ENCODE data around the gene SCAMP2. TPM values are rescaled to one million over a fixed set of nuclear protein-coding genes. Genes with fewer than 3 reads are reported as not detected.
A peak's percentile ranks its signal among the peaks of the same experiment; 100 is the strongest.

Gene SCAMP2
- total and polyA plus RNA-seq, 10 of the 15 experiments (the other 5 are each of a cell fraction or from before 2014, with no cell fraction given): 10.9 to 158 (median 99.6) TPM

- Histone ChIP-seq H3K27me3 (replicated peaks in 1 of 2; ENCODE audit: control insufficient read depth in 2 of 2, insufficient read depth in 2 of 2, low read length in 1 of 2) (no peaks in the 10 kb centered on the region), H4K20me1 (ENCODE audit: control insufficient read depth, insufficient read depth) (no peaks in the 10 kb centered on the region), H3K4me3 (no peak overlapping the region), H2AFZ (ENCODE audit: control insufficient read depth, low read depth, low read length) (no peak overlapping the region), H3K27ac (ENCODE audit: control insufficient read depth, insufficient read depth) (no peak overlapping the region), H3K9me3 (replicated peaks; ENCODE audit: control insufficient read depth, insufficient read depth, low read length) (no peaks in the 10 kb centered on the region), H3K4me1 (ENCODE audit: control insufficient read depth, insufficient read depth, low read length) (peaks cover 25% of the 10 kb centered on the region), H3K4me2 (ENCODE audit: control insufficient read depth, insufficient read depth) (no peak overlapping the region), H3K36me3 (ENCODE audit: control insufficient read depth in 2 of 2, insufficient read depth in 2 of 2, low read length in 1 of 2) (peaks cover 0 to 10% of the 10 kb centered on the region in 2 experiments), H3K9ac (ENCODE audit: control insufficient read depth, insufficient read depth, low read length) (no peak overlapping the region), H3K79me2 (ENCODE audit: control insufficient read depth, insufficient read depth, low read length) (peaks cover 12% of the 10 kb centered on the region)
- no TSS peak for BruUV-seq (replicated peaks)
- no peak for TF ChIP-seq IKZF2 (IDR thresholded peaks at IDR 0.05)
- TF ChIP-seq SPI1 (IDR thresholded peaks at IDR 0.05; ENCODE audit: borderline replicate concordance, insufficient read depth, low read depth, low read length): no peak
- TF ChIP-seq NFIC (IDR thresholded peaks at IDR 0.05; ENCODE audit: low read depth, low read length): no peak
- no peak for TF ChIP-seq TAF1 (IDR thresholded peaks at IDR 0.05; ENCODE audit: borderline replicate concordance, low read depth, low read length)
- TF ChIP-seq NFYA (IDR thresholded peaks at IDR 0.05; ENCODE audit: borderline replicate concordance, low read depth, low read length): no peak
- TF ChIP-seq POLR2A (IDR thresholded peaks at IDR 0.05; ENCODE audit: low read depth, low read length): 0 out of 2 replicates have a peak, but pooled peaks have one; percentile 34
- no peak for TF ChIP-seq YBX1 (IDR thresholded peaks at IDR 0.05)
- FAIRE-seq (no peak), ATAC-seq (no peak), DNase-seq (ENCODE audit: low read depth, low spot score) (no peak)
- POLR2A ChIA-PET: interaction anchor here (0.5 to 1.9 kb wide), 4 partner anchors 10 to 601 kb away, joined by 3 to 7 read pairs (median 3); no protein-coding TSS in a partner anchor
- CTCF ChIA-PET: interaction anchor here (1.2 to 4.5 kb wide), 3 partner anchors 9 to 255 kb away, joined by 3 to 37 read pairs (median 4); no protein-coding TSS in a partner anchor
- in situ Hi-C loops (cut with MboI): no loop called here
- RAD21 ChIA-PET (ENCODE audit: unreplicated experiment): interaction anchor here (0.6 to 1.8 kb wide), 3 partner anchors 9 to 363 kb away, joined by 3 to 4 read pairs (median 3); no protein-coding TSS in a partner anchor
- SMC1A ChIA-PET (ENCODE audit: uncharacterized antibody, unreplicated experiment): interaction anchor here (1.1 to 1.2 kb wide), 2 partner anchors 9 to 10 kb away, joined by 3 to 9 read pairs; no protein-coding TSS in a partner anchor
- WGBS (ENCODE audit: insufficient coverage, insufficient replicate concordance, low lambda C conversion rate, missing lambda C conversion rate): 100% methylated on average over 3 of the region's 3 CpGs
- intact Hi-C loops (cut with micrococcal nuclease; ENCODE audit: unreplicated experiment): no loop called here
Measured at GRCh38 chr15:74892313-74892712, 19.1 kb upstream of the SCAMP2 start.

DNA sequence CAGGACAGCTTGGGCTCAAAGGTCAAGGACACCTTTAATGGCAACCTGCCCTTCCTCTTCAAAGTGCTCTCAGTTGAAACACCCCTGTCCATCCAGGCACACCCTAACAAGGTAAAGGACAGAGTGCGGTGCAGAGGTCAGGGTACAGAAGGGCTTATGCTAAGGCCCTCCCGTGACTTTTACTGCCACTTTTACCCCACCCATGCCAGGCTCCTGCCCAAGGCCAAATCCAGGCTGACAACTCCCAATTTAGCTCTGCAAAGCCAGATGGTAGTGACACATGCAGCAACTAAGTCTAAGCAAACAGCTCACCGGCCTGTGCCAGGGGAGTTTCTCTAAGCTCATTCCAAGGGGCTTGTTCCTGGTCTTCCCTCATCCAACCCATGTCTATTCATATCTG, 18.3 kb upstream of the SCAMP2 start:
- H2AFZ ChIP-seq (ENCODE audit: control insufficient read depth, low read depth, low read length): no peak overlapping the region
- no peak overlapping the region for H3K27ac ChIP-seq (ENCODE audit: control insufficient read depth, insufficient read depth)
- WGBS (ENCODE audit: insufficient coverage, insufficient replicate concordance, low lambda C conversion rate, missing lambda C conversion rate): 100% methylated on average over 3 of the region's 3 CpGs
- no peak for ATAC-seq
- no peak overlapping the region for H3K9ac ChIP-seq (ENCODE audit: control insufficient read depth, insufficient read depth, low read length)
- DNase-seq (ENCODE audit: low read depth, low spot score): no peak
- intact Hi-C loops (cut with micrococcal nuclease; ENCODE audit: unreplicated experiment) (no loop called here), in situ Hi-C loops (cut with MboI) (no loop called here)
- BruUV-seq (replicated peaks): no TSS peak
- SMC1A ChIA-PET (ENCODE audit: uncharacterized antibody, unreplicated experiment): interaction anchor here (1.1 to 1.7 kb wide), 2 partner anchors 11 to 22 kb away, joined by 6 to 9 read pairs; no protein-coding TSS in a partner anchor
- RAD21 ChIA-PET (ENCODE audit: unreplicated experiment): interaction anchor here (1.1 to 1.8 kb wide), 2 partner anchors 10 to 22 kb away, joined by 3 to 4 read pairs; no protein-coding TSS in a partner anchor
- no peaks in the 10 kb centered on the region for H3K9me3 ChIP-seq (replicated peaks; ENCODE audit: control insufficient read depth, insufficient read depth, low read length)
- H3K36me3 ChIP-seq (ENCODE audit: control insufficient read depth in 2 of 2, insufficient read depth in 2 of 2, low read length in 1 of 2): peaks cover 0 to 10% of the 10 kb centered on the region in 2 experiments
- peaks cover 12% of the 10 kb centered on the region for H3K79me2 ChIP-seq (ENCODE audit: control insufficient read depth, insufficient read depth, low read length)
- H3K4me1 ChIP-seq (ENCODE audit: control insufficient read depth, insufficient read depth, low read length): peaks cover 25% of the 10 kb centered on the region
- H3K27me3 ChIP-seq (replicated peaks in 1 of 2; ENCODE audit: control insufficient read depth in 2 of 2, insufficient read depth in 2 of 2, low read length in 1 of 2): no peaks in the 10 kb centered on the region
- no peak for FAIRE-seq
- POLR2A ChIA-PET: interaction anchor here (1.9 kb wide), 1 partner anchor 11 kb away, joined by 7 read pairs; no protein-coding TSS in a partner anchor
- peak overlapping the region; percentile 85; the same call in 1 of the 2 replicates for H3K4me2 ChIP-seq (ENCODE audit: control insufficient read depth, insufficient read depth)
- no peaks in the 10 kb centered on the region for H4K20me1 ChIP-seq (ENCODE audit: control insufficient read depth, insufficient read depth)
- CTCF ChIA-PET: interaction anchor here (1.0 to 4.5 kb wide), 4 partner anchors 10 to 254 kb away, joined by 3 to 37 read pairs (median 4); no protein-coding TSS in a partner anchor
- no peak overlapping the region for H3K4me3 ChIP-seq
- TF ChIP-seq ESRRA (IDR thresholded peaks at IDR 0.05; ENCODE audit: low read length) (no peak), BHLHE40 (IDR thresholded peaks at IDR 0.05; ENCODE audit: borderline replicate concordance in 1 of 2, low read depth in 2 of 2, low read length in 1 of 2) (no peak), ZNF384 (IDR thresholded peaks at IDR 0.05; ENCODE audit: borderline replicate concordance, low read depth, low read length) (no peak)
- TF ChIP-seq, protein P1, sequence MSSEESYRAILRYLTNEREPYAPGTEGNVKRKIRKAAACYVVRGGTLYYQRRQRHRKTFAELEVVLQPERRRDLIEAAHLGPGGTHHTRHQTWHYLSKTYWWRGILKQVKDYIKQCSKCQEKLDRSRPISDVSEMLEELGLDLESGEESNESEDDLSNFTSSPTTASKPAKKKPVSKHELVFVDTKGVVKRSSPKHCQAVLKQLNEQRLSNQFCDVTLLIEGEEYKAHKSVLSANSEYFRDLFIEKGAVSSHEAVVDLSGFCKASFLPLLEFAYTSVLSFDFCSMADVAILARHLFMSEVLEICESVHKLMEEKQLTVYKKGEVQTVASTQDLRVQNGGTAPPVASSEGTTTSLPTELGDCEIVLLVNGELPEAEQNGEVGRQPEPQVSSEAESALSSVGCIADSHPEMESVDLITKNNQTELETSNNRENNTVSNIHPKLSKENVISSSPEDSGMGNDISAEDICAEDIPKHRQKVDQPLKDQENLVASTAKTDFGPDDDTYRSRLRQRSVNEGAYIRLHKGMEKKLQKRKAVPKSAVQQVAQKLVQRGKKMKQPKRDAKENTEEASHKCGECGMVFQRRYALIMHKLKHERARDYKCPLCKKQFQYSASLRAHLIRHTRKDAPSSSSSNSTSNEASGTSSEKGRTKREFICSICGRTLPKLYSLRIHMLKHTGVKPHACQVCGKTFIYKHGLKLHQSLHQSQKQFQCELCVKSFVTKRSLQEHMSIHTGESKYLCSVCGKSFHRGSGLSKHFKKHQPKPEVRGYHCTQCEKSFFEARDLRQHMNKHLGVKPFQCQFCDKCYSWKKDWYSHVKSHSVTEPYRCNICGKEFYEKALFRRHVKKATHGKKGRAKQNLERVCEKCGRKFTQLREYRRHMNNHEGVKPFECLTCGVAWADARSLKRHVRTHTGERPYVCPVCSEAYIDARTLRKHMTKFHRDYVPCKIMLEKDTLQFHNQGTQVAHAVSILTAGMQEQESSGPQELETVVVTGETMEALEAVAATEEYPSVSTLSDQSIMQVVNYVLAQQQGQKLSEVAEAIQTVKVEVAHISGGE (CRISPR knock-in tag; IDR thresholded peaks at IDR 0.05): no peak
- TF ChIP-seq, protein P2, sequence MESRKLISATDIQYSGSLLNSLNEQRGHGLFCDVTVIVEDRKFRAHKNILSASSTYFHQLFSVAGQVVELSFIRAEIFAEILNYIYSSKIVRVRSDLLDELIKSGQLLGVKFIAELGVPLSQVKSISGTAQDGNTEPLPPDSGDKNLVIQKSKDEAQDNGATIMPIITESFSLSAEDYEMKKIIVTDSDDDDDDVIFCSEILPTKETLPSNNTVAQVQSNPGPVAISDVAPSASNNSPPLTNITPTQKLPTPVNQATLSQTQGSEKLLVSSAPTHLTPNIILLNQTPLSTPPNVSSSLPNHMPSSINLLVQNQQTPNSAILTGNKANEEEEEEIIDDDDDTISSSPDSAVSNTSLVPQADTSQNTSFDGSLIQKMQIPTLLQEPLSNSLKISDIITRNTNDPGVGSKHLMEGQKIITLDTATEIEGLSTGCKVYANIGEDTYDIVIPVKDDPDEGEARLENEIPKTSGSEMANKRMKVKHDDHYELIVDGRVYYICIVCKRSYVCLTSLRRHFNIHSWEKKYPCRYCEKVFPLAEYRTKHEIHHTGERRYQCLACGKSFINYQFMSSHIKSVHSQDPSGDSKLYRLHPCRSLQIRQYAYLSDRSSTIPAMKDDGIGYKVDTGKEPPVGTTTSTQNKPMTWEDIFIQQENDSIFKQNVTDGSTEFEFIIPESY (IDR thresholded peaks at IDR 0.05): no peak
